Measurements from ENCODE around the gene C3orf18. TPM values are rescaled to one million over a fixed set of nuclear protein-coding genes. Genes with fewer than 3 reads are reported as not detected.

The C3orf18 gene
- polyA plus RNA-seq, 1 donor (not counting 4 experiments of a cell fraction or from before 2014, with no cell fraction given) = 1.4 TPM

DNA sequence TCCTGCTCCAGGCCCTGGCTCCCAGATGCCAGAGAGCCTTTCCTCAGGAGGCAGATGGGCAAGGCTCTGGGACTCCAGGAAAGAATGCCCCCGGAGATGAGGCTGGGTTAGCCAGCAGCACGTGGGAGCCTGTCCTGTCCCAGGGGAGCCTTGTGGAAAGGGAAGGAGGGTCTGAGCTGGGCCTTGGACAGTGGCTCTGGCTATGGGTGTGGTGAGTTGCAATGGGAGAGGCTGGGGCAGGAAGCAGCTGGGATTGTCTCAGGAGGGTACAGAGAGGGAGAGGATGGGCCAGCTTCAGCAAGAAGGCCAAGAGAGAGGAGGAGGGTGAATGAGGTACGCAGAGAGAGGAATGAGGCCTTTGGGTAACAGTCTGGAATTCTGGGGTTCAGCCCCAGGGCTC, 46.7 kb downstream of the C3orf18 start:
- Histone ChIP-seq H3K27me3 (ENCODE audit: control insufficient read depth, extremely low read depth, insufficient read depth, low read length) (peaks cover 25% of the 10 kb centered on the region), H3K79me2 (ENCODE audit: control insufficient read depth, insufficient read depth, low read length) (no peaks in the 10 kb centered on the region), H3K4me1 (ENCODE audit: control insufficient read depth, extremely low read depth, insufficient read depth, low read length) (peaks cover 6% of the 10 kb centered on the region), H3K9me1 (ENCODE audit: control insufficient read depth, extremely low read depth, insufficient read depth, low read length) (no peaks in the 10 kb centered on the region), H3K4me2 (ENCODE audit: control insufficient read depth, extremely low read depth, insufficient read depth, low read depth, low read length) (no peak overlapping the region), H3K4me3 (ENCODE audit: control insufficient read depth in 2 of 3, extremely low read depth in 1 of 3, insufficient read depth in 2 of 3, low read depth in 1 of 3, low read length in 3 of 3) (no peak overlapping the region), H2AFZ (ENCODE audit: control insufficient read depth, low read length) (no peak overlapping the region), H4K20me1 (ENCODE audit: control insufficient read depth, extremely low read depth, insufficient read depth, low read length) (peaks cover 4% of the 10 kb centered on the region), H3K27ac (ENCODE audit: control insufficient read depth, insufficient read depth, low read length) (no peak overlapping the region), H3K9ac (ENCODE audit: control insufficient read depth, extremely low read depth, insufficient read depth, low read length) (no peak overlapping the region), H3K9me3 (ENCODE audit: control insufficient read depth, low read depth, low read length) (no peaks in the 10 kb centered on the region), H3K36me3 (ENCODE audit: control insufficient read depth in 2 of 2, extremely low read depth in 1 of 2, insufficient read depth in 2 of 2, low read length in 2 of 2) (no peaks in the 10 kb centered on the region)
- no peak for FAIRE-seq
- TF ChIP-seq EZH2 (IDR thresholded peaks at IDR 0.05; ENCODE audit: low read length) = no peak
- TF ChIP-seq, protein P1, sequence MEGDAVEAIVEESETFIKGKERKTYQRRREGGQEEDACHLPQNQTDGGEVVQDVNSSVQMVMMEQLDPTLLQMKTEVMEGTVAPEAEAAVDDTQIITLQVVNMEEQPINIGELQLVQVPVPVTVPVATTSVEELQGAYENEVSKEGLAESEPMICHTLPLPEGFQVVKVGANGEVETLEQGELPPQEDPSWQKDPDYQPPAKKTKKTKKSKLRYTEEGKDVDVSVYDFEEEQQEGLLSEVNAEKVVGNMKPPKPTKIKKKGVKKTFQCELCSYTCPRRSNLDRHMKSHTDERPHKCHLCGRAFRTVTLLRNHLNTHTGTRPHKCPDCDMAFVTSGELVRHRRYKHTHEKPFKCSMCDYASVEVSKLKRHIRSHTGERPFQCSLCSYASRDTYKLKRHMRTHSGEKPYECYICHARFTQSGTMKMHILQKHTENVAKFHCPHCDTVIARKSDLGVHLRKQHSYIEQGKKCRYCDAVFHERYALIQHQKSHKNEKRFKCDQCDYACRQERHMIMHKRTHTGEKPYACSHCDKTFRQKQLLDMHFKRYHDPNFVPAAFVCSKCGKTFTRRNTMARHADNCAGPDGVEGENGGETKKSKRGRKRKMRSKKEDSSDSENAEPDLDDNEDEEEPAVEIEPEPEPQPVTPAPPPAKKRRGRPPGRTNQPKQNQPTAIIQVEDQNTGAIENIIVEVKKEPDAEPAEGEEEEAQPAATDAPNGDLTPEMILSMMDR (optimal IDR thresholded peaks at IDR 0.05 in 1 of 3, IDR thresholded peaks at IDR 0.05 in 1 of 3, conservative IDR thresholded peaks at IDR 0.05 in 1 of 3; ENCODE audit: extremely low read depth in 1 of 3, insufficient read depth in 2 of 3, low read length in 3 of 3) = no peak
- DNase-seq (ENCODE audit: low read depth, low spot score) = no peak
- dilution Hi-C loops (cut with MboI; ENCODE audit: extremely low pct_ligation_motif_present, low sequenced_read_pairs) = no loop called here

DNA sequence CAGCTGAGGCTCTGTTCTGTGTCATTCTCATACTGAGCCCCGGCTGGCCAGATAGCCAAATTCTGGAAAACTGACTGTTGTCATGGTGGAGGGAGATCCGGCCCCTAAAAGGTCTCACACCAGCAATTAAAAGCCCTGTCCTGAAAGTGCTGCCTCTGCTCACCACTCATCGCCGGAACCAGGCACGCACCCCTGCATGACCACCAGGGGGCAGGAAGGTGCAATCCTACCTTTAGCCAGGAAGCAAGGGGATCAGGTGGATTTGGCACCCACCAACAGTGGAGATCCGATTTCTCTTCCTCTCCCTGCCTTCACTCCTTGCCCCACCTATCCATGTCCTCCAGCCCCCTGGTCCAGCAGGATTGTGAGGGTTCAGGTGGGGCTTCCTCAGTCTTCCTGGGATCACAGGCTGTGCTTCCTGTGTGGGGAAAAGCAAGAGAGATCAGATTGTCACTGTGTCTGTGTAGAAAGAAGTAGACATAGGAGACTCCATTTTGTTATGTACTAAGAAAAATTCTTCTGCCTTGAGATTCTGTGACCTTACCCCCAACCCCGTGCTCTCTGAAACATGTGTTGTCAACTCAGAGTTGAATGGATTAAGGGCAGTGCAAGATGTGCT, 48.0 kb downstream of the C3orf18 start:
- dilution Hi-C loops (cut with MboI; ENCODE audit: extremely low pct_ligation_motif_present, low sequenced_read_pairs) = no loop called here
- DNase-seq (ENCODE audit: low read depth, low spot score) (no peak), FAIRE-seq (peak; percentile 59)
- Histone ChIP-seq H3K9me1 (ENCODE audit: control insufficient read depth, extremely low read depth, insufficient read depth, low read length) (no peaks in the 10 kb centered on the region), H3K9me3 (ENCODE audit: control insufficient read depth, low read depth, low read length) (no peaks in the 10 kb centered on the region), H3K4me3 (ENCODE audit: control insufficient read depth in 2 of 3, extremely low read depth in 1 of 3, insufficient read depth in 2 of 3, low read depth in 1 of 3, low read length in 3 of 3) (no peak overlapping the region), H3K27me3 (ENCODE audit: control insufficient read depth, extremely low read depth, insufficient read depth, low read length) (peaks cover 37% of the 10 kb centered on the region), H3K4me2 (ENCODE audit: control insufficient read depth, extremely low read depth, insufficient read depth, low read depth, low read length) (no peak overlapping the region), H3K79me2 (ENCODE audit: control insufficient read depth, insufficient read depth, low read length) (no peaks in the 10 kb centered on the region), H2AFZ (ENCODE audit: control insufficient read depth, low read length) (no peak overlapping the region), H3K4me1 (ENCODE audit: control insufficient read depth, extremely low read depth, insufficient read depth, low read length) (peaks cover 5% of the 10 kb centered on the region), H4K20me1 (ENCODE audit: control insufficient read depth, extremely low read depth, insufficient read depth, low read length) (no peaks in the 10 kb centered on the region), H3K27ac (ENCODE audit: control insufficient read depth, insufficient read depth, low read length) (no peak overlapping the region), H3K36me3 (ENCODE audit: control insufficient read depth in 2 of 2, extremely low read depth in 1 of 2, insufficient read depth in 2 of 2, low read length in 2 of 2) (no peaks in the 10 kb centered on the region), H3K9ac (ENCODE audit: control insufficient read depth, extremely low read depth, insufficient read depth, low read length) (no peak overlapping the region)
- TF ChIP-seq, protein P1 (optimal IDR thresholded peaks at IDR 0.05 in 1 of 3, IDR thresholded peaks at IDR 0.05 in 1 of 3, conservative IDR thresholded peaks at IDR 0.05 in 1 of 3; ENCODE audit: extremely low read depth in 1 of 3, insufficient read depth in 2 of 3, low read length in 3 of 3) = peak; percentile 95 to 98 (median 96)
- TF ChIP-seq EZH2 (IDR thresholded peaks at IDR 0.05; ENCODE audit: low read length) = no peak

Data from keratinocyte (primary cell).